Mesodermal cell (in vitro differentiated cells): ENCODE results near the gene PRR7.

Experiments used
- H3K27ac ChIP-seq: 2 replicates; pipeline ENCODE4 v1.7.0; 2013; ENCODE audit warnings: mild to moderate bottlenecking, low read depth, low read length, moderate library complexity; ENCODE audit not compliant: severe bottlenecking
- H3K36me3 ChIP-seq: 2 replicates; pipeline ENCODE4 v1.7.1; 2013; ENCODE audit warnings: mild to moderate bottlenecking, low read length, moderate library complexity; ENCODE audit not compliant: control insufficient read depth, insufficient read depth
- H3K4me1 ChIP-seq: one replicate; pipeline ENCODE4 v1.7.1; 2013; ENCODE audit warnings: mild to moderate bottlenecking, low read length; ENCODE audit not compliant: insufficient read depth, control insufficient read depth, poor library complexity, severe bottlenecking
- H3K4me3 ChIP-seq: 2 replicates; pipeline ENCODE4 v1.7.0; 2013; ENCODE audit warnings: low read length, control low read depth, mild to moderate bottlenecking; ENCODE audit not compliant: insufficient read depth, poor library complexity, severe bottlenecking; ENCODE audit errors: extremely low read depth
- H3K9me3 ChIP-seq: 2 replicates; pipeline ENCODE4 v1.7.1; 2013; ENCODE audit warnings: mild to moderate bottlenecking, low read length, moderate library complexity; ENCODE audit not compliant: control insufficient read depth
- WGBS, 2 experiments: methylation state at CpG; one replicate each; pipeline ENCODE4 v1.1.5; 2013; ENCODE audit warnings: missing lambda C conversion rate in 2 of 2; ENCODE audit not compliant: insufficient coverage in 2 of 2; 5-methylcytosine and 5-hydroxymethylcytosine counted together

The PRR7 gene

GRCh38 chr5:177455661-177456590, 9.3 kb downstream of the PRR7 start:
- H3K36me3 ChIP-seq: peaks cover 42% of the 10 kb centered on the region

GRCh38 chr5:177456591-177456964, 10.0 kb downstream of the PRR7 start:
- no peak overlapping the region for H3K27ac ChIP-seq
- no peaks in the 10 kb centered on the region for H3K9me3 ChIP-seq
- 76 to 78% methylated on average over 6 to 7 of the region's 12 CpGs for WGBS, 2 experiments
- no peak overlapping the region for H3K4me3 ChIP-seq
- peaks cover 48% of the 10 kb centered on the region for H3K36me3 ChIP-seq
- H3K4me1 ChIP-seq: peaks cover 12% of the 10 kb centered on the region

More at GRCh38 chr5:177455661-177456590, 9.3 kb downstream of the PRR7 start:
- Histone ChIP-seq H3K27ac (peak overlapping the region; percentile 45), H3K9me3 (no peaks in the 10 kb centered on the region), H3K4me3 (peak overlapping the region; percentile 45), H3K4me1 (peaks cover 12% of the 10 kb centered on the region)
- 6 to 9% methylated on average over 42 to 67 of the region's 76 CpGs for WGBS, 2 experiments

GRCh38 chr5:177456976-177457851, 10.6 kb downstream of the PRR7 start:
- H3K27ac ChIP-seq: peak overlapping the region; percentile 8
- peaks cover 54% of the 10 kb centered on the region for H3K36me3 ChIP-seq
- H3K4me3 ChIP-seq: no peak overlapping the region
- H3K9me3 ChIP-seq: no peaks in the 10 kb centered on the region
- WGBS, 2 experiments: 90 to 93% methylated on average over 16 to 19 of the region's 24 CpGs
- H3K4me1 ChIP-seq: peaks cover 12% of the 10 kb centered on the region

GRCh38 chr5:177457852-177458681, 11.5 kb downstream of the PRR7 start:
- Histone ChIP-seq H3K27ac (peak overlapping the region; percentile 84), H3K36me3 (peaks cover 63% of the 10 kb centered on the region)
- 88 to 97% methylated on average over 16 of the region's 20 CpGs for whole genome bisulfite sequencing, 2 experiments

GRCh38 chr5:177458912-177459350, 12.3 kb downstream of the PRR7 start:
- Histone ChIP-seq H3K36me3 (peaks cover 71% of the 10 kb centered on the region), H3K27ac (peak overlapping the region; percentile 84), H3K4me3 (no peak overlapping the region), H3K4me1 (peaks cover 12% of the 10 kb centered on the region), H3K9me3 (no peaks in the 10 kb centered on the region)
- WGBS, 2 experiments: 93 to 94% methylated on average over 12 of the region's 14 CpGs

More at GRCh38 chr5:177457852-177458681, 11.5 kb downstream of the PRR7 start:
- H3K9me3 ChIP-seq: no peaks in the 10 kb centered on the region
- peaks cover 12% of the 10 kb centered on the region for H3K4me1 ChIP-seq
- no peak overlapping the region for H3K4me3 ChIP-seq

- H3K4me3 ChIP-seq: no peak overlapping the region
- peaks cover 12% of the 10 kb centered on the region for H3K4me1 ChIP-seq
- peaks cover 71% of the 10 kb centered on the region for H3K36me3 ChIP-seq
- 87 to 94% methylated on average over 7 to 11 of the region's 11 CpGs for WGBS, 2 experiments
- H3K27ac ChIP-seq: no peak overlapping the region
- H3K9me3 ChIP-seq: no peaks in the 10 kb centered on the region
These were observed 12.7 kb downstream of the PRR7 start for GRCh38 chr5:177459357-177459756.

GRCh38 chr5:177459819-177460628, 13.4 kb downstream of the PRR7 start:
- peaks cover 75% of the 10 kb centered on the region for H3K36me3 ChIP-seq
- 94 to 96% methylated on average over 24 to 28 of the region's 28 CpGs for WGBS, 2 experiments
- peaks cover 12% of the 10 kb centered on the region for H3K4me1 ChIP-seq
- no peaks in the 10 kb centered on the region for H3K9me3 ChIP-seq
- no peak overlapping the region for H3K4me3 ChIP-seq
- H3K27ac ChIP-seq: peak overlapping the region; percentile 16

GRCh38 chr5:177462021-177462670, 15.5 kb downstream of the PRR7 start:
- Histone ChIP-seq H3K27ac (no peak overlapping the region), H3K36me3 (peaks cover 89% of the 10 kb centered on the region), H3K9me3 (no peaks in the 10 kb centered on the region), H3K4me3 (no peak overlapping the region), H3K4me1 (no peaks in the 10 kb centered on the region)
- WGBS, 2 experiments: 94 to 97% methylated on average over 23 to 24 of the region's 27 CpGs

- Histone ChIP-seq H3K36me3 (peaks cover 91% of the 10 kb centered on the region), H3K4me1 (peaks cover 19% of the 10 kb centered on the region)
- 83 to 87% methylated on average over 6 to 7 of the region's 11 CpGs for WGBS, 2 experiments
These were observed 18.4 kb downstream of the PRR7 start for GRCh38 chr5:177465044-177465443.

More at GRCh38 chr5:177465044-177465443, 18.4 kb downstream of the PRR7 start:
- Histone ChIP-seq H3K27ac (no peak overlapping the region), H3K4me3 (no peak overlapping the region), H3K9me3 (no peaks in the 10 kb centered on the region)
